HG03457 (cell line): Measurements from ENCODE around the gene RAB6B.
A peak's percentile ranks its signal among the peaks of the same experiment; 100 is the strongest.

ENCODE experiments used
- ATAC-seq: cut with Tn5 transposase; IDR thresholded peaks from one replicate; pipeline ENCODE4 v1.9.1; 2021; ENCODE audit warnings: moderate number of reproducible peaks; ENCODE audit not compliant: unreplicated experiment

The RAB6B gene

GRCh38 chr3:133931084-133931483, 35.4 kb upstream of the RAB6B start:
- ATAC-seq = no peak

- no peak for ATAC-seq
Observed at GRCh38 chr3:133930341-133930933, 34.8 kb upstream of the RAB6B start.

GRCh38 chr3:133928903-133929607, 33.4 kb upstream of the RAB6B start:
- ATAC-seq = no peak

- ATAC-seq = no peak
Observed at GRCh38 chr3:133928136-133928893, 32.6 kb upstream of the RAB6B start.

- ATAC-seq = peak; percentile 58
Observed at GRCh38 chr3:133927540-133928066, 31.9 kb upstream of the RAB6B start.

GRCh38 chr3:133926736-133927539, 31.3 kb upstream of the RAB6B start:
- ATAC-seq = peak; percentile 12

- ATAC-seq = no peak
Observed at GRCh38 chr3:133925960-133926735, 30.5 kb upstream of the RAB6B start.

- ATAC-seq = no peak
Observed at GRCh38 chr3:133924041-133924440, 28.4 kb upstream of the RAB6B start.

GRCh38 chr3:133921592-133921991, 25.9 kb upstream of the RAB6B start:
- ATAC-seq = no peak

GRCh38 chr3:133917144-133917543, 21.5 kb upstream of the RAB6B start:
- no peak for ATAC-seq

GRCh38 chr3:133915685-133916658, 20.3 kb upstream of the RAB6B start:
- no peak for ATAC-seq

- ATAC-seq = no peak
Observed at GRCh38 chr3:133914839-133915600, 19.3 kb upstream of the RAB6B start.

GRCh38 chr3:133910422-133910821, 14.7 kb upstream of the RAB6B start:
- no peak for ATAC-seq

- ATAC-seq = no peak
Observed at GRCh38 chr3:133905376-133905775, 9.7 kb upstream of the RAB6B start.

- ATAC-seq = no peak
Observed at GRCh38 chr3:133901847-133902246, 6.2 kb upstream of the RAB6B start.

GRCh38 chr3:133901083-133901482, 5.4 kb upstream of the RAB6B start:
- no peak for ATAC-seq

GRCh38 chr3:133899311-133899710, 3.6 kb upstream of the RAB6B start:
- ATAC-seq = no peak

GRCh38 chr3:133897547-133897946, 1.9 kb upstream of the RAB6B start:
- no peak for ATAC-seq
